Panc1 (cell line): ENCODE measurements around the gene RRAS2.
"Not testable (repeated sequence)": the region's sequence is repeated elsewhere in the genome, so short reads cannot be mapped to it uniquely, and the experiment has no call there.

ENCODE experiments used
- CTCF ChIP-seq: fragments of 450-650 bp; IDR thresholded peaks from 2 replicates; pipeline ENCODE4 v1.5.1; 2017; ENCODE audit warnings: mild to moderate bottlenecking
- SIN3A ChIP-seq: IDR thresholded peaks from 2 replicates; pipeline ENCODE4 v1.6.1; 2012; ENCODE audit warnings: low read depth, mild to moderate bottlenecking, low read length, moderate library complexity, borderline replicate concordance; ENCODE audit not compliant: insufficient read depth

DNA sequence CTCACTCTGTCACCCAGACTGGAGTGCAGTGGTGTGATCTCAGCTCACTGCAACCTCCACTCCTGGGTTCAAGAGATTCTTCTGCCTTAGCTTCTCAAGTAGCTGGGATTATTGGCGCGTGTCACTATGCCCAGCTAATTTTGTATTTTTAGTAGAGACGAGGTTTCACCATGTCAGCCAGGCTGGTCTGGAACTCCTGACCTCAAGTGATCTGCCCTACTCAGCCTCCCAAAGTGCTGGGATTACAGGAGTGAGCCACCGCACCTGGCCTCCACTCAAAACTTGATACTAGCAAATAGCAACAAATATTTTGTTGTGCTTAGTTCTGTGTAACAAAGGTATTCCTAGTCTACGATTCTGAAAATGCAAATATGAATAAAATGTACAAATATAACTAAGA lies 14.0 kb downstream of the RRAS2 start:
- not testable (repeated sequence) for TF ChIP-seq CTCF, SIN3A
